Naive thymus-derived CD4-positive, alpha-beta T cell (primary cell): ENCODE results near the gene PHYH. TPM values are rescaled to one million over a fixed set of nuclear protein-coding genes. Genes with fewer than 3 reads are reported as not detected.

Experiments
- ATAC-seq: fragments of 150-1000 bp; cut with Tn5 transposase; 2 replicates; pipeline ENCODE4 v1.10.0; 2021; ENCODE audit warnings: mild to moderate bottlenecking, moderate library complexity
- CTCF ChIA-PET: fragments of 350-600 bp; sonication (Branson Sonifier 250); formaldehyde crosslinking; loops from one replicate; lab custom pipeline; 2021; ENCODE audit warnings: antibody characterized with exemption; lab: Charles Lee
- POLR2A ChIA-PET: fragments of 350-600 bp; sonication (Branson Sonifier 250); formaldehyde crosslinking; loops from one replicate; lab custom pipeline; 2021; ENCODE audit warnings: antibody characterized with exemption, inconsistent platforms; lab: Charles Lee
- DNase-seq, 9 donors: peaks; one replicate each; pipeline versions ENCODE4 v3.0.0 to v3.0.0-alpha.2; 2020 to 2022; ENCODE audit warnings: mixed read lengths in 1 of 9
- H3K27ac ChIP-seq: one replicate; pipeline ENCODE4 v1.7.0; 2013; ENCODE audit warnings: mild to moderate bottlenecking, low read depth, low read length, moderate library complexity
- H3K27me3 ChIP-seq, 2 donors: one replicate each; pipeline ENCODE4 v1.7.0; 2013; ENCODE audit warnings: low read length in 2 of 2, mild to moderate bottlenecking in 2 of 2, moderate library complexity in 2 of 2; ENCODE audit not compliant: control insufficient read depth in 2 of 2, insufficient read depth in 2 of 2
- H3K36me3 ChIP-seq, 3 experiments: 1 replicate in 2 of 3; 2 replicates in 1 of 3; pipeline ENCODE4 v1.7.0; 2013; ENCODE audit warnings: low read length in 3 of 3, mild to moderate bottlenecking in 3 of 3, moderate library complexity in 1 of 3; ENCODE audit not compliant: insufficient read depth in 3 of 3, control insufficient read depth in 2 of 3
- H3K4me1 ChIP-seq, 2 donors: one replicate each; pipeline ENCODE4 v1.7.0; 2013; ENCODE audit warnings: low read length in 2 of 2, mild to moderate bottlenecking in 2 of 2, moderate library complexity in 1 of 2; ENCODE audit not compliant: control insufficient read depth in 2 of 2, insufficient read depth in 2 of 2
- H3K4me3 ChIP-seq: 2 replicates; pipeline ENCODE4 v1.7.0; 2013; ENCODE audit warnings: mild to moderate bottlenecking, low read length
- H3K9me3 ChIP-seq, 3 experiments: 1 replicate in 2 of 3; 2 replicates in 1 of 3; pipeline ENCODE4 v1.7.0; 2013; ENCODE audit warnings: low read length in 3 of 3; ENCODE audit not compliant: control insufficient read depth in 2 of 3
- H3K27ac Mint-ChIP-seq, 9 donors: one replicate each; pipeline ENCODE4 v1.8.0; 2020 to 2022; ENCODE audit warnings: mixed read lengths in 9 of 9, mild to moderate bottlenecking in 8 of 9, moderate library complexity in 5 of 9, inconsistent platforms in 2 of 9
- H3K27me3 Mint-ChIP-seq, 5 donors: one replicate each; pipeline ENCODE4 v1.8.0; 2021 to 2022; ENCODE audit warnings: mixed read lengths in 5 of 5, mild to moderate bottlenecking in 1 of 5
- H3K36me3 Mint-ChIP-seq, 5 donors: one replicate each; pipeline ENCODE4 v1.8.0; 2020 to 2022; ENCODE audit warnings: mixed read lengths in 5 of 5, mild to moderate bottlenecking in 3 of 5, inconsistent platforms in 1 of 5
- H3K4me1 Mint-ChIP-seq, 7 donors: one replicate each; pipeline ENCODE4 v1.8.0; 2020 to 2022; ENCODE audit warnings: mixed read lengths in 7 of 7, mild to moderate bottlenecking in 3 of 7, inconsistent platforms in 1 of 7
- H3K4me3 Mint-ChIP-seq, 10 donors: one replicate each; pipeline ENCODE4 v1.8.0; 2020 to 2022; ENCODE audit warnings: mild to moderate bottlenecking in 10 of 10, mixed read lengths in 10 of 10, moderate library complexity in 6 of 10, inconsistent platforms in 2 of 10
- H3K9me3 Mint-ChIP-seq, 11 donors: one replicate each; pipeline ENCODE4 v1.8.0; 2020 to 2022; ENCODE audit warnings: mixed read lengths in 11 of 11, mild to moderate bottlenecking in 4 of 11, inconsistent platforms in 1 of 11, moderate library complexity in 1 of 11
- intact Hi-C, 2 donors: fragments of 100-400 bp; cut with micrococcal nuclease; formaldehyde crosslinking; loops; one replicate each; pipeline ENCODE4 v1.15.1; 2023
- polyA plus RNA-seq, 2 donors: library from polyadenylated mRNA; unstranded; fragments of 300-500 nt; fragmentation: Illumina TruSeq; gene quantifications; one replicate each; pipeline ENCODE4 v1.2.3, GENCODE V29; 2021
- total RNA-seq, 6 experiments: library from RNA in 5 of 6; stranded (reverse) in 5 of 6; gene quantifications; 1 replicate in 5 of 6; 2 replicates in 1 of 6; pipeline ENCODE4 v1.2.3 and lab custom pipeline; 2021 to 2026

Gene PHYH
- total and polyA plus RNA-seq, 7 experiments from 2014 or later, result 11.2 to 19.9 (median 14.6) TPM

GRCh38 chr10:13317474-13317873 lies 17.6 kb upstream of the PHYH start:
- ATAC-seq, result no peak
- Histone ChIP-seq H3K27ac (no peak overlapping the region), H3K36me3 (peaks cover 0 to 27% (median 4%) of the 10 kb centered on the region in 3 experiments), H3K4me1 (no peaks in the 10 kb centered on the region), H3K27me3 (no peaks in the 10 kb centered on the region), H3K4me3 (no peak overlapping the region), H3K9me3 (no peaks in the 10 kb centered on the region)
- CTCF ChIA-PET, result interaction anchor here (0.9 kb wide), 1 partner anchor 15 kb away, joined by 3 read pairs; no protein-coding TSS in a partner anchor
- Mint-ChIP-seq H3K4me3 (no peak overlapping the region), H3K4me1 (peaks cover 0 to 2% (median 0%) of the 10 kb centered on the region in 7 donors), H3K27ac (peak overlapping the region in 2 of 9 donors; percentile 19 to 64), H3K9me3 (no peaks in the 10 kb centered on the region), H3K27me3 (no peaks in the 10 kb centered on the region), H3K36me3 (peaks cover 5 to 22% (median 7%) of the 10 kb centered on the region in 5 donors)
- intact Hi-C loops, result no loop called here
- no peak for DNase-seq
- POLR2A ChIA-PET, result interaction anchor here (0.7 kb wide), 2 partner anchors 11 to 15 kb away, joined by 3 read pairs; no protein-coding TSS in a partner anchor

GRCh38 chr10:13316635-13317311 lies 16.9 kb upstream of the PHYH start:
- Histone ChIP-seq H3K27me3 (no peaks in the 10 kb centered on the region), H3K9me3 (no peaks in the 10 kb centered on the region), H3K27ac (no peak overlapping the region), H3K36me3 (peaks cover 0 to 22% (median 4%) of the 10 kb centered on the region in 3 experiments), H3K4me1 (no peaks in the 10 kb centered on the region), H3K4me3 (no peak overlapping the region)
- Mint-ChIP-seq H3K9me3 (no peaks in the 10 kb centered on the region), H3K27me3 (no peaks in the 10 kb centered on the region), H3K4me3 (no peak overlapping the region), H3K36me3 (peaks cover 5 to 16% (median 6%) of the 10 kb centered on the region in 5 donors), H3K27ac (peak overlapping the region in 3 of 9 donors; percentile 41 to 64 (median 50)), H3K4me1 (peaks cover 0 to 2% (median 0%) of the 10 kb centered on the region in 7 donors)
- DNase-seq, result no peak
- intact Hi-C loops, result no loop called here
- ChIA-PET POLR2A (interaction anchor here (0.7 kb wide), 2 partner anchors 12 to 15 kb away, joined by 3 read pairs; no protein-coding TSS in a partner anchor), CTCF (interaction anchor here (0.9 kb wide), 1 partner anchor 14 kb away, joined by 3 read pairs; no protein-coding TSS in a partner anchor)
- ATAC-seq, result no peak

- Mint-ChIP-seq H3K4me1 (no peaks in the 10 kb centered on the region), H3K27me3 (no peaks in the 10 kb centered on the region), H3K4me3 (no peak overlapping the region), H3K9me3 (no peaks in the 10 kb centered on the region), H3K36me3 (peaks cover 0 to 10% (median 0%) of the 10 kb centered on the region in 5 donors), H3K27ac (peak overlapping the region in 3 of 9 donors; percentile 7 to 80 (median 21))
- Histone ChIP-seq H3K36me3 (peaks cover 0 to 9% (median 0%) of the 10 kb centered on the region in 3 experiments), H3K27ac (no peak overlapping the region), H3K9me3 (no peaks in the 10 kb centered on the region), H3K4me3 (no peak overlapping the region), H3K4me1 (no peaks in the 10 kb centered on the region), H3K27me3 (no peaks in the 10 kb centered on the region)
- intact Hi-C loops, result no loop called here
- ChIA-PET POLR2A (interaction anchor here (0.6 kb wide), 1 partner anchor 197 kb away, joined by 4 read pairs; no protein-coding TSS in a partner anchor), CTCF (no interaction called here)
- ATAC-seq, result no peak
- no peak for DNase-seq
Measured at GRCh38 chr10:13315361-13315760, 15.5 kb upstream of the PHYH start.

- H3K9me3 ChIP-seq, result no peaks in the 10 kb centered on the region
- Mint-ChIP-seq H3K27ac (no peak overlapping the region), H3K27me3 (no peaks in the 10 kb centered on the region), H3K9me3 (no peaks in the 10 kb centered on the region), H3K4me3 (no peak overlapping the region), H3K36me3 (peaks cover 0 to 4% (median under 1%) of the 10 kb centered on the region in 5 donors), H3K4me1 (no peaks in the 10 kb centered on the region)
- no peaks in the 10 kb centered on the region for H3K27me3 ChIP-seq
- no peak overlapping the region for H3K4me3 ChIP-seq
- no peak overlapping the region for H3K27ac ChIP-seq
- ChIA-PET POLR2A (no interaction called here), CTCF (no interaction called here)
- DNase-seq (no peak), ATAC-seq (no peak)
- intact Hi-C loops, result no loop called here
- H3K36me3 ChIP-seq, result peaks cover 0 to 4% (median 0%) of the 10 kb centered on the region in 3 experiments
- no peaks in the 10 kb centered on the region for H3K4me1 ChIP-seq
Measured at GRCh38 chr10:13311177-13311575, 11.3 kb upstream of the PHYH start.

- CTCF ChIA-PET, result no interaction called here
- no peaks in the 10 kb centered on the region for H3K9me3 ChIP-seq
- POLR2A ChIA-PET, result no interaction called here
- Mint-ChIP-seq H3K9me3 (no peaks in the 10 kb centered on the region), H3K4me3 (no peak overlapping the region), H3K27me3 (no peaks in the 10 kb centered on the region), H3K36me3 (peaks cover 0 to 5% (median 5%) of the 10 kb centered on the region in 5 donors), H3K4me1 (peaks cover 0 to 1% (median 0%) of the 10 kb centered on the region in 7 donors), H3K27ac (no peak overlapping the region)
- H3K27me3 ChIP-seq, result no peaks in the 10 kb centered on the region
- DNase-seq (no peak), ATAC-seq (no peak)
- H3K4me3 ChIP-seq, result no peak overlapping the region
- no peak overlapping the region for H3K27ac ChIP-seq
- intact Hi-C loops, result no loop called here
- no peaks in the 10 kb centered on the region for H3K4me1 ChIP-seq
- peaks cover 0 to 6% (median 0%) of the 10 kb centered on the region in 3 experiments for H3K36me3 ChIP-seq
Measured at GRCh38 chr10:13310518-13311176, 10.8 kb upstream of the PHYH start.

GRCh38 chr10:13309792-13310191 lies 9.9 kb upstream of the PHYH start:
- POLR2A ChIA-PET, result no interaction called here
- Mint-ChIP-seq H3K4me1 (peaks cover 0 to 1% (median 0%) of the 10 kb centered on the region in 7 donors), H3K36me3 (peaks cover 0 to 5% (median 5%) of the 10 kb centered on the region in 5 donors), H3K9me3 (no peaks in the 10 kb centered on the region), H3K27ac (no peak overlapping the region), H3K4me3 (no peak overlapping the region), H3K27me3 (no peaks in the 10 kb centered on the region)
- intact Hi-C loops, result loop anchor here in 1 of 2 donors (10.0 kb wide), 1 partner anchor 1265 kb away; the partner anchor contains the start of gene UPF2
- DNase-seq, result no peak
- H3K4me1 ChIP-seq, result no peaks in the 10 kb centered on the region
- CTCF ChIA-PET, result no interaction called here
- peaks cover 0 to 6% (median 0%) of the 10 kb centered on the region in 3 experiments for H3K36me3 ChIP-seq
- ATAC-seq, result no peak
- H3K27me3 ChIP-seq, result no peaks in the 10 kb centered on the region
- no peak overlapping the region for H3K4me3 ChIP-seq
- H3K27ac ChIP-seq, result no peak overlapping the region
- H3K9me3 ChIP-seq, result no peaks in the 10 kb centered on the region
